Right lobe of liver (tissue), 4 donors: Measurements from ENCODE around the gene PRR15L.

Experiments
- CTCF ChIP-seq, 4 donors: fragments of 200-600 bp in 3 of 4; fragments of 450-650 bp in 1 of 4; IDR thresholded peaks; one replicate each; pipeline versions ENCODE4 v1.5.1 to v1.8.0; 2016 to 2022; ENCODE audit warnings: antibody characterized with exemption in 4 of 4, mild to moderate bottlenecking in 2 of 4
- POLR2A ChIP-seq: fragments of 450-650 bp; IDR thresholded peaks from one replicate; pipeline ENCODE4 v1.6.1; 2017; ENCODE audit warnings: antibody characterized with exemption, mild to moderate bottlenecking
- donor health status: DM: no; HTN: no; CAD: no.
- donor health status: DM: no; HTN: no; CAD: no.
- donor health status: DM: no; HTN: yes; CAD: no.

- no peak for TF ChIP-seq CTCF (IDR thresholded peaks at IDR 0.05)
- TF ChIP-seq POLR2A = no peak
Observed at GRCh38 chr17:47907932-47908562, 49.6 kb downstream of the PRR15L start.
